ENCODE measurements around the gene GARNL3.

The GARNL3 gene

GRCh38 chr9:127313042-127313560 lies 48.5 kb downstream of the GARNL3 start:
- DNase-seq = no peak

GRCh38 chr9:127314911-127315310 lies 50.3 kb downstream of the GARNL3 start:
- no peak for DNase-seq

GRCh38 chr9:127316586-127317323 lies 52.2 kb downstream of the GARNL3 start:
- no peak for DNase-seq

GRCh38 chr9:127318651-127319167 lies 54.1 kb downstream of the GARNL3 start:
- DNase-seq = peak in 1 of 3 experiments; percentile 14

GRCh38 chr9:127319366-127320114 lies 55.0 kb downstream of the GARNL3 start:
- DNase-seq = no peak

GRCh38 chr9:127320115-127320378 lies 55.5 kb downstream of the GARNL3 start:
- no peak for DNase-seq

- no peak for DNase-seq
These were observed 58.8 kb downstream of the GARNL3 start for GRCh38 chr9:127323393-127323792.

- DNase-seq = no peak
These were observed 65.9 kb downstream of the GARNL3 start for GRCh38 chr9:127330501-127330900.

- peak in 1 of 3 experiments; percentile 26 for DNase-seq
These were observed 68.9 kb downstream of the GARNL3 start for GRCh38 chr9:127333221-127334064.

- DNase-seq = no peak
These were observed 70.2 kb downstream of the GARNL3 start for GRCh38 chr9:127334725-127335124.

- no peak for DNase-seq
These were observed 71.5 kb downstream of the GARNL3 start for GRCh38 chr9:127336086-127336485.

- DNase-seq = no peak
These were observed 72.2 kb downstream of the GARNL3 start for GRCh38 chr9:127336506-127337352.

- DNase-seq = no peak
These were observed 76.1 kb downstream of the GARNL3 start for GRCh38 chr9:127340721-127341120.

GRCh38 chr9:127341152-127341551 lies 76.6 kb downstream of the GARNL3 start:
- DNase-seq = no peak

GRCh38 chr9:127344368-127345000 lies 79.9 kb downstream of the GARNL3 start:
- DNase-seq = no peak

GRCh38 chr9:127345566-127345965 lies 81.0 kb downstream of the GARNL3 start:
- DNase-seq = no peak

GRCh38 chr9:127346584-127346983 lies 82.0 kb downstream of the GARNL3 start:
- DNase-seq = no peak

GRCh38 chr9:127347831-127348776 lies 83.5 kb downstream of the GARNL3 start:
- DNase-seq = peak in 2 of 3 experiments; percentile 27 to 53

- DNase-seq = peak in 2 of 3 experiments; percentile 62 to 82
These were observed 85.0 kb downstream of the GARNL3 start for GRCh38 chr9:127349483-127350113.

Measured in NCI-H1417 (cell line).